Pancreas (tissue), 10 donors: ENCODE results near the gene ZDHHC11B. TPM values are rescaled to one million over a fixed set of nuclear protein-coding genes. Genes with fewer than 3 reads are reported as not detected.
A peak's percentile ranks its signal among the peaks of the same experiment; 100 is the strongest.
"Not testable (repeated sequence)": the region's sequence is repeated elsewhere in the genome, so short reads cannot be mapped to it uniquely, and the experiment has no call there.

Source experiments
- ATAC-seq, 4 donors: fragments of 200-7000 bp; cut with Tn5 transposase; one replicate each; pipeline versions ENCODE4 v1.8.0 to v1.9.1; 2020; ENCODE audit warnings: mild to moderate bottlenecking in 4 of 4, moderate library complexity in 4 of 4
- DNase-seq, 6 donors: peaks; one replicate each; pipeline ENCODE4 v3.0.0-alpha.2; 2020
- FAIRE-seq: peaks from 2 replicates; lab custom pipeline; 2012; peaks lifted over from hg19 to GRCh38; lab: Jason Lieb, UNC
- H3K27ac ChIP-seq, 4 donors: fragments of 200-600 bp; sonication (generic); 1 replicate in 3 of 4; 2 replicates in 1 of 4; pipeline versions ENCODE4 v1.5.0 to v1.8.0; 2020
- H3K27me3 ChIP-seq, 4 donors: fragments of 200-600 bp; one replicate each; pipeline ENCODE4 v1.8.0; 2021
- H3K36me3 ChIP-seq, 3 donors: fragments of 200-600 bp; sonication (generic) in 1 of 3; one replicate each; pipeline versions ENCODE4 v1.5.0 to v1.8.0; 2020 to 2021
- H3K4me1 ChIP-seq, 3 donors: fragments of 200-600 bp; one replicate each; pipeline ENCODE4 v1.8.0; 2021
- H3K4me3 ChIP-seq, 4 donors: fragments of 200-600 bp; sonication (generic) in 2 of 4; one replicate each; pipeline versions ENCODE4 v1.5.0 to v1.8.0; 2020 to 2021
- H3K9me3 ChIP-seq, 4 donors: fragments of 200-600 bp; one replicate each; pipeline ENCODE4 v1.8.0; 2021
- CTCF ChIP-seq, 4 donors: fragments of 200-600 bp; sonication (generic) in 3 of 4; IDR thresholded peaks; one replicate each; pipeline versions ENCODE4 v1.5.0 to v1.8.0; 2021; ENCODE audit warnings: antibody characterized with exemption in 4 of 4
- WGBS, 2 donors: extraction: QIAGEN DNeasy Blood & Tissue Kit; methylation state at CpG; one replicate each; pipeline ENCODE4 v1.1.7; 2013; 5-methylcytosine and 5-hydroxymethylcytosine counted together
- intact Hi-C, 3 donors: fragments of 100-400 bp; cut with DNase I; formaldehyde crosslinking; loops; one replicate each; pipeline versions ENCODE4 v1.11.1 to v1.14.2; 2022
- polyA plus RNA-seq, 2 donors: library from polyadenylated mRNA; stranded (reverse); fragments of 200-250 nt; gene quantifications; one replicate each; pipeline ENCODE4 v1.2.3, GENCODE V29; 2013
- total RNA-seq, 6 donors: library from RNA; stranded (reverse); fragmentation: NEBNext Ultra II Directional in 4 of 6; extraction: Animal tissue kit (Norgen Biotek cat#: 25700) in 4 of 6; gene quantifications; one replicate each; pipeline versions ENCODE4 v1.2.1 to v1.2.4, GENCODE V29; 2021 to 2023
- donor health status: healthy with polysubstance abuse.
- donor health status: DM: no; HTN: no; CAD: no; lungs with moderate emphysema.
- donor health status: DM: no; HTN: no; CAD: no.
- donor health status: control.
- donor health status: control.
- donor health status: Bipolar disorder and iron deficiency.
- donor health status: DM: yes; HTN: yes; CAD: no.
- donor health status: DM: no; HTN: no; CAD: no.
- donor health status: DM: no; HTN: no; CAD: no.
- donor health status: DM: yes; HTN: yes; CAD: no.

The ZDHHC11B gene
- total and polyA plus RNA-seq, 8 donors = 2.8 to 19.9 (median 6.2) TPM

- FAIRE-seq = no peak
- Histone ChIP-seq H3K27ac (no peak overlapping the region), H3K4me1 (no peaks in the 10 kb centered on the region), H3K27me3 (no peaks in the 10 kb centered on the region), H3K4me3 (no peak overlapping the region), H3K9me3 (no peaks in the 10 kb centered on the region), H3K36me3 (no peaks in the 10 kb centered on the region)
- peak in 3 of 6 donors; percentile 16 to 54 (median 46) for DNase-seq
- ATAC-seq = no peak
- 89 to 90% methylated on average over 24 of the region's 24 CpGs for WGBS, 2 donors
- no peak for TF ChIP-seq CTCF (IDR thresholded peaks at IDR 0.05)
- intact Hi-C loops = loop anchor here in 1 of 3 donors (10.0 kb wide), 1 partner anchor 89 kb away; no protein-coding TSS in a partner anchor
These were observed 99.0 kb downstream of the ZDHHC11B start for GRCh38 chr5:685262-686171.

- Histone ChIP-seq H3K4me1 (no peaks in the 10 kb centered on the region), H3K4me3 (no peak overlapping the region), H3K27ac (no peak overlapping the region), H3K36me3 (no peaks in the 10 kb centered on the region), H3K27me3 (no peaks in the 10 kb centered on the region), H3K9me3 (no peaks in the 10 kb centered on the region)
- FAIRE-seq (no peak), ATAC-seq (no peak), DNase-seq (peak in 3 of 6 donors; percentile 24 to 74 (median 50))
- no peak for TF ChIP-seq CTCF (IDR thresholded peaks at IDR 0.05)
- 85 to 89% methylated on average over 17 of the region's 17 CpGs for WGBS, 2 donors
- intact Hi-C loops = loop anchor here in 1 of 3 donors (10.0 kb wide), 1 partner anchor 90 kb away; no protein-coding TSS in a partner anchor
These were observed 99.7 kb downstream of the ZDHHC11B start for GRCh38 chr5:684751-685216.

- no peaks in the 10 kb centered on the region for H3K36me3 ChIP-seq
- 83 to 87% methylated on average over 30 of the region's 30 CpGs for WGBS, 2 donors
- DNase-seq = peak in 3 of 6 donors; percentile 13 to 62 (median 21)
- H3K9me3 ChIP-seq = no peaks in the 10 kb centered on the region
- FAIRE-seq = no peak
- H3K4me3 ChIP-seq = no peak overlapping the region
- intact Hi-C loops = loop anchor here in 1 of 3 donors (10.0 kb wide), 1 partner anchor 91 kb away; no protein-coding TSS in a partner anchor
- H3K27me3 ChIP-seq = no peaks in the 10 kb centered on the region
- no peak for ATAC-seq
- no peak overlapping the region for H3K27ac ChIP-seq
- H3K4me1 ChIP-seq = no peaks in the 10 kb centered on the region
- no peak for TF ChIP-seq CTCF (IDR thresholded peaks at IDR 0.05)
These were observed 100.7 kb downstream of the ZDHHC11B start for GRCh38 chr5:683551-684481.

- FAIRE-seq, H3K4me3 ChIP-seq, H3K9me3 ChIP-seq, H3K4me1 ChIP-seq, H3K27me3 ChIP-seq, H3K36me3 ChIP-seq, ATAC-seq, H3K27ac ChIP-seq: not testable (repeated sequence)
- DNase-seq = peak in 2 of 6 donors; percentile 14 to 55
- intact Hi-C loops = loop anchor here in 1 of 3 donors (10.0 kb wide), 1 partner anchor 92 kb away; no protein-coding TSS in a partner anchor
- 89 to 90% methylated on average over 17 of the region's 17 CpGs for WGBS, 2 donors
These were observed 101.7 kb downstream of the ZDHHC11B start for GRCh38 chr5:682651-683358.

GRCh38 chr5:682216-682615 is 102.3 kb downstream of the ZDHHC11B start:
- H3K9me3 ChIP-seq, FAIRE-seq, H3K4me1 ChIP-seq, H3K27me3 ChIP-seq, H3K27ac ChIP-seq, H3K36me3 ChIP-seq, ATAC-seq, H3K4me3 ChIP-seq: not testable (repeated sequence)
- WGBS, 2 donors = 80 to 93% methylated on average over 1 to 3 of the region's 3 CpGs
- intact Hi-C loops = loop anchor here in 1 of 3 donors (10.0 kb wide), 1 partner anchor 93 kb away; no protein-coding TSS in a partner anchor
- DNase-seq = peak in 1 of 6 donors; percentile 34

GRCh38 chr5:681317-682191 is 103.0 kb downstream of the ZDHHC11B start:
- intact Hi-C loops = loop anchor here in 1 of 3 donors (10.0 kb wide), 1 partner anchor 93 kb away; no protein-coding TSS in a partner anchor
- ATAC-seq (peak in 2 of 4 donors; percentile 23 to 58), DNase-seq (peak in 2 of 6 donors; percentile 19 to 58)
- H3K4me3 ChIP-seq, H3K27ac ChIP-seq, FAIRE-seq, H3K9me3 ChIP-seq, H3K36me3 ChIP-seq, H3K27me3 ChIP-seq, H3K4me1 ChIP-seq: not testable (repeated sequence)
- 83 to 88% methylated on average over 15 to 17 of the region's 17 CpGs for WGBS, 2 donors

GRCh38 chr5:680836-681235 is 103.7 kb downstream of the ZDHHC11B start:
- ATAC-seq = not testable (repeated sequence)
- intact Hi-C loops = loop anchor here in 1 of 3 donors (10.0 kb wide), 1 partner anchor 94 kb away; no protein-coding TSS in a partner anchor
- peak in 1 of 6 donors; percentile 32 for DNase-seq

More at GRCh38 chr5:680836-681235, 103.7 kb downstream of the ZDHHC11B start:
- not testable (repeated sequence) for H3K27ac ChIP-seq, H3K9me3 ChIP-seq, FAIRE-seq, H3K4me1 ChIP-seq, H3K27me3 ChIP-seq, H3K36me3 ChIP-seq, H3K4me3 ChIP-seq
- 89 to 90% methylated on average over 13 of the region's 13 CpGs for WGBS, 2 donors
